Breast epithelium (tissue), 4 donors: ENCODE results near the gene CLDN25. TPM values are rescaled to one million over a fixed set of nuclear protein-coding genes. Genes with fewer than 3 reads are reported as not detected.
"Not testable (repeated sequence)": the region's sequence is repeated elsewhere in the genome, so short reads cannot be mapped to it uniquely, and the experiment has no call there.

ENCODE experiments used
- DNase-seq, 2 donors: peaks; one replicate each; pipeline ENCODE4 v3.0.0-alpha.2; 2019; ENCODE audit warnings: low spot score in 2 of 2
- H3K27ac ChIP-seq, 2 donors: fragments of 200-600 bp; sonication (generic) in 1 of 2; one replicate each; pipeline ENCODE4 v1.5.1; 2016 to 2019; ENCODE audit warnings: mild to moderate bottlenecking in 1 of 2
- H3K27me3 ChIP-seq, 2 donors: fragments of 200-600 bp; sonication (generic) in 1 of 2; one replicate each; pipeline versions ENCODE4 v1.5.1 to v1.6.0; 2017 to 2019; ENCODE audit warnings: control low read depth in 1 of 2, mild to moderate bottlenecking in 1 of 2
- H3K36me3 ChIP-seq: fragments of 200-600 bp; one replicate; pipeline ENCODE4 v1.5.1; 2019
- H3K4me1 ChIP-seq, 2 donors: fragments of 200-600 bp; sonication (generic); one replicate each; pipeline ENCODE4 v1.5.1; 2016 to 2019; ENCODE audit warnings: control low read depth in 1 of 2
- H3K4me3 ChIP-seq, 3 donors: fragments of 200-600 bp; sonication (generic); 1 replicate in 2 of 3; 2 replicates in 1 of 3; pipeline ENCODE4 v1.5.1; 2016 to 2019; ENCODE audit warnings: mild to moderate bottlenecking in 3 of 3, moderate library complexity in 2 of 3
- H3K9me3 ChIP-seq, 2 donors: fragments of 200-600 bp; sonication (generic) in 1 of 2; one replicate each; pipeline ENCODE4 v1.5.1; 2016 to 2019; ENCODE audit warnings: control low read depth in 1 of 2
- POLR2A ChIP-seq: fragments of 450-650 bp; IDR thresholded peaks from one replicate; pipeline ENCODE4 v1.6.1; 2016; ENCODE audit warnings: antibody characterized with exemption, mild to moderate bottlenecking, moderate library complexity
- POLR2AphosphoS5 ChIP-seq, 3 donors: sonication (generic); formaldehyde crosslinking; IDR thresholded peaks; one replicate each; pipeline ENCODE4 v1.6.1; 2017; ENCODE audit warnings: antibody characterized with exemption in 3 of 3
- intact Hi-C: fragments of 100-400 bp; cut with DNase I; formaldehyde crosslinking; loops from one replicate; pipeline ENCODE4 v1.15.1; 2023; ENCODE audit warnings: low total_unique reads
- total RNA-seq, 3 donors: library from RNA; depleted of rRNA; stranded (reverse); fragments of >200 nt; gene quantifications; one replicate each; pipeline ENCODE4 v1.1.0, GENCODE V29; 2016
- TF ChIP-seq, protein P1 (sequence below), 3 donors: fragments of 450-650 bp; IDR thresholded peaks; one replicate each; pipeline ENCODE4 v1.5.1; 2016 to 2017; ENCODE audit warnings: antibody characterized with exemption in 3 of 3, mild to moderate bottlenecking in 3 of 3, moderate library complexity in 3 of 3

Gene CLDN25
- total RNA-seq, 3 donors from 2014 or later: not detected

- Histone ChIP-seq H3K27me3 (no peaks in the 10 kb centered on the region), H3K9me3 (no peaks in the 10 kb centered on the region), H3K4me3 (peak within 1 kb of the TSS; percentile 76 to 86 (median 78)), H3K27ac (peak within 1 kb of the TSS; percentile 79 to 87), H3K36me3 (no peaks in the 10 kb centered on the region), H3K4me1 (no peaks in the 10 kb centered on the region)
- intact Hi-C loops: no loop called here
- peak; percentile 61 to 89 (median 74) for TF ChIP-seq POLR2AphosphoS5 (IDR thresholded peaks at IDR 0.05)
- TF ChIP-seq, protein P1, sequence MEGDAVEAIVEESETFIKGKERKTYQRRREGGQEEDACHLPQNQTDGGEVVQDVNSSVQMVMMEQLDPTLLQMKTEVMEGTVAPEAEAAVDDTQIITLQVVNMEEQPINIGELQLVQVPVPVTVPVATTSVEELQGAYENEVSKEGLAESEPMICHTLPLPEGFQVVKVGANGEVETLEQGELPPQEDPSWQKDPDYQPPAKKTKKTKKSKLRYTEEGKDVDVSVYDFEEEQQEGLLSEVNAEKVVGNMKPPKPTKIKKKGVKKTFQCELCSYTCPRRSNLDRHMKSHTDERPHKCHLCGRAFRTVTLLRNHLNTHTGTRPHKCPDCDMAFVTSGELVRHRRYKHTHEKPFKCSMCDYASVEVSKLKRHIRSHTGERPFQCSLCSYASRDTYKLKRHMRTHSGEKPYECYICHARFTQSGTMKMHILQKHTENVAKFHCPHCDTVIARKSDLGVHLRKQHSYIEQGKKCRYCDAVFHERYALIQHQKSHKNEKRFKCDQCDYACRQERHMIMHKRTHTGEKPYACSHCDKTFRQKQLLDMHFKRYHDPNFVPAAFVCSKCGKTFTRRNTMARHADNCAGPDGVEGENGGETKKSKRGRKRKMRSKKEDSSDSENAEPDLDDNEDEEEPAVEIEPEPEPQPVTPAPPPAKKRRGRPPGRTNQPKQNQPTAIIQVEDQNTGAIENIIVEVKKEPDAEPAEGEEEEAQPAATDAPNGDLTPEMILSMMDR (IDR thresholded peaks at IDR 0.05): peak; percentile 58 to 87 (median 84)
- TF ChIP-seq POLR2A: no peak
- peak; percentile 96 to 97 for DNase-seq
Observed at GRCh38 chr11:113773416-113774173, 6.0 kb upstream of the CLDN25 start, which contains the start of gene ZW10. Gene ZW10, minus strand, starts transcription at chr11:113773692. Its CDS starts 26 bp downstream, at chr11:113773666.

- H3K9me3 ChIP-seq: no peaks in the 10 kb centered on the region
- intact Hi-C loops: no loop called here
- peak overlapping the region; percentile 76 to 86 (median 78) for H3K4me3 ChIP-seq
- H3K4me1 ChIP-seq: no peaks in the 10 kb centered on the region
- TF ChIP-seq, protein P1 (IDR thresholded peaks at IDR 0.05): peak in 1 of 3 donors; percentile 7
- TF ChIP-seq POLR2AphosphoS5 (IDR thresholded peaks at IDR 0.05): no peak
- no peak for TF ChIP-seq POLR2A
- no peaks in the 10 kb centered on the region for H3K27me3 ChIP-seq
- peak overlapping the region; percentile 79 to 87 for H3K27ac ChIP-seq
- no peaks in the 10 kb centered on the region for H3K36me3 ChIP-seq
- DNase-seq: no peak
Observed at GRCh38 chr11:113774174-113774503, 5.5 kb upstream of the CLDN25 start.

DNA sequence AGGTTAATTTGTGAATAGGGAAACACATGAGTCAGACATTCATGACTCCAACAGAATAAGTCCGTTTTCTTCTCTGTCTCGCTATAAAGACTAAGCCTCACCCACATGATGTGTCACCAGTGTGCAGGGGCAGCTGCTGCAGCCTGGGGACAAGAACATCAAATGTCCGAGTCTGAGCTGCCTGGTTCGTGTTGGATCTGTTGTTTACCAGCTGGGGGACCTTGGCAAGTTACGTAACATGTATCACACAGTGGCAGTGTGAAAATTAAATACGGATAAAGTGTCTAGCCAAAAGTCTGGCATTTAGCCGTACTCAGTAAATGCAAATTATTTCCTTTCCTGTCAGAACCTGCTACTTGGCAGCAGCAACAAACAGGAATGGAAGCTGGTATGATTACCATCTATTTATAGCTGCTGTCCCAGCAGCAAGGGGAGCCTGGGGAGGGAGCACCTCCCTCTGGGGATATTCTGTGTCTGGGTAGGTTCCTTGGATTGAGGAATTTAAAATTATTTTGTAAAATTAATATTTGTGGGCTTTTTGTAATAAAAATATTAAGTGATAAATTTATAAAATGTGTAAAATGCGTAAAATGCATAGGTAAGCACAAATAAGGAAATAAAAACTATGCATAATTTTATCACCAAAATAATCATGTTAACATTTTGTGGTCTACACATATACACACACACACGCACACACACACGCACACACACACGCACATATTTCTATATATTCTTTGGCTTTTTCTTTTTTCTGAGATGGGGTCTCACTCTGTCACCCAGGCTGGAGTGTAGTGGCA lies 1.3 kb upstream of the CLDN25 start:
- Histone ChIP-seq H3K36me3 (no peaks in the 10 kb centered on the region), H3K4me3 (peak overlapping the region in 2 of 3 donors; percentile 8 to 27), H3K27ac (peak overlapping the region; percentile 78 to 88), H3K27me3 (no peaks in the 10 kb centered on the region), H3K4me1 (no peaks in the 10 kb centered on the region), H3K9me3 (no peaks in the 10 kb centered on the region)
- peak in 1 of 2 donors; percentile 83 for DNase-seq
- TF ChIP-seq POLR2AphosphoS5 (IDR thresholded peaks at IDR 0.05): peak; percentile 25 to 70 (median 56)
- TF ChIP-seq, protein P1 (IDR thresholded peaks at IDR 0.05): no peak
- intact Hi-C loops: no loop called here

DNA sequence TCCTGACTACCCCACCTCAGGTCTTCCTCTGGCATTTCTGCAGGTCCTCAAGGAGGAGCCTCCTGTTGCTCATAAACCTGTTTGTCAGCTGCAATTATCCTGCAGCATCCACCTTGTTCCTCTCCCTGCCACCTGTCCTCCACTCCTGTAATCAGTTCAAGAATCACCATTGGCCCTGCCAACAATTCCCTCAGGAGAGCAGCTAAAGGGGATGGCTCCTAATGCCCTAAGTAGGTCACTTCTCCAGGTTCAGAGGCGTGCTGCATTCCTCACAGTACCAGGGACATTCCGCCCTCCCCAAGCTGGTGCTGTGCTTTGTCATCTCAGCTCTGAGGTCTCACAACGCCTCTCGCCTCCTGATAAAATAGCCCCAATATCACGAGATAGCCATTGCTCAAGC lies 2.1 kb downstream of the CLDN25 start:
- Histone ChIP-seq H3K27me3 (no peaks in the 10 kb centered on the region), H3K4me1 (no peaks in the 10 kb centered on the region), H3K27ac (no peak overlapping the region), H3K9me3 (no peaks in the 10 kb centered on the region), H3K4me3 (no peak overlapping the region), H3K36me3 (no peaks in the 10 kb centered on the region)
- TF ChIP-seq POLR2AphosphoS5 (IDR thresholded peaks at IDR 0.05): no peak
- no peak for TF ChIP-seq POLR2A
- TF ChIP-seq, protein P1 (IDR thresholded peaks at IDR 0.05): no peak
- intact Hi-C loops: no loop called here
- no peak for DNase-seq

- no peak for TF ChIP-seq POLR2A
- TF ChIP-seq POLR2AphosphoS5 (IDR thresholded peaks at IDR 0.05): no peak
- TF ChIP-seq, protein P1 (IDR thresholded peaks at IDR 0.05): no peak
- Histone ChIP-seq H3K27me3 (no peaks in the 10 kb centered on the region), H3K4me3 (no peak overlapping the region), H3K27ac (no peak overlapping the region), H3K36me3 (no peaks in the 10 kb centered on the region), H3K4me1 (no peaks in the 10 kb centered on the region), H3K9me3 (no peaks in the 10 kb centered on the region)
- no peak for DNase-seq
- intact Hi-C loops: no loop called here
Observed at GRCh38 chr11:113782134-113782533, 2.5 kb downstream of the CLDN25 start.

DNA sequence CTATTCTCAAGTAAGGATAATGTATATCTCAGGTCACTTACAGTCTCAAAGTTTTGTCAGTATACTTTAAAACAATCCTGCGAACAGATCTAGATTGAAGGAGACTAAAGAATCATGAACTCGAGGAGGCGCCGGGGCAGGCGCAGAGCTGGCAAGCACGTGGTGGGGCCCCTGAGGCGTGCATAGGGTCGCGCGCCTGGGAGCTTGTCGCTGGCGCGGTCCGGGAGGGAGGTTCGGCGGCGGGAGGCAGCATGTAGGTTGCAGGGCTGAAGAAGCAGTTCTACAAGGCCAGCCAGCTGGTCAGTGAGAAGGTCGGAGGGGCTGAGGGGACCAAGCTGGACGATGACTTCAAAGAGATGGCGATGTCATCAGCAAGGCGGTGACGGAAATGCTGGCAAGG lies 9.4 kb downstream of the CLDN25 start:
- H3K27me3 ChIP-seq, H3K27ac ChIP-seq, H3K36me3 ChIP-seq, H3K4me3 ChIP-seq, intact Hi-C loops, DNase-seq, H3K4me1 ChIP-seq, H3K9me3 ChIP-seq: not testable (repeated sequence)
